Neuronal stem cell (in vitro differentiated cells): ENCODE results near the gene KRT82.

ENCODE experiments used
- DNase-seq: peaks from one replicate; pipeline ENCODE4 v3.0.0-alpha.2; 2013; ENCODE audit warnings: low spot score
- H2AFZ ChIP-seq: one replicate; pipeline ENCODE4 v1.6.1; 2013; ENCODE audit warnings: mild to moderate bottlenecking, low read length, inconsistent platforms
- H2AK5ac ChIP-seq: 2 replicates; pipeline ENCODE4 v1.6.1; 2013; ENCODE audit warnings: low read depth, mild to moderate bottlenecking, inconsistent platforms, low read length, moderate library complexity, mixed read lengths
- H2BK120ac ChIP-seq: 2 replicates; pipeline ENCODE4 v1.6.1; 2013; ENCODE audit warnings: low read depth, mild to moderate bottlenecking, inconsistent platforms, low read length, moderate library complexity, mixed read lengths
- H2BK12ac ChIP-seq: one replicate; pipeline ENCODE4 v1.6.1; 2013; ENCODE audit warnings: low read length, inconsistent platforms
- H2BK15ac ChIP-seq: 2 replicates; pipeline ENCODE4 v1.6.1; 2013; ENCODE audit warnings: mild to moderate bottlenecking, low read length, inconsistent platforms, mixed read lengths
- H2BK5ac ChIP-seq: one replicate; pipeline ENCODE4 v1.6.1; 2013; ENCODE audit warnings: inconsistent platforms, mild to moderate bottlenecking, low read length, moderate library complexity
- H3K14ac ChIP-seq: one replicate; pipeline ENCODE4 v1.6.1; 2013; ENCODE audit warnings: low read length, inconsistent platforms
- H3K18ac ChIP-seq: 2 replicates; pipeline ENCODE4 v1.6.1; 2013; ENCODE audit warnings: low read length, inconsistent platforms
- H3K23ac ChIP-seq: 2 replicates; pipeline ENCODE4 v1.6.1; 2013; ENCODE audit warnings: low read depth, mild to moderate bottlenecking, mixed read lengths, low read length, inconsistent platforms; ENCODE audit not compliant: poor library complexity
- H3K27ac ChIP-seq: replicated peaks from 3 replicates; pipeline ENCODE4 v1.5.1; 2013; ENCODE audit warnings: low read length, inconsistent platforms
- H3K27me3 ChIP-seq, 3 experiments: 2 replicates each; pipeline ENCODE4 v1.6.1; 2013; ENCODE audit warnings: low read length in 3 of 3, mild to moderate bottlenecking in 2 of 3, inconsistent platforms in 1 of 3, low read depth in 1 of 3, mixed read lengths in 1 of 3, moderate library complexity in 1 of 3; ENCODE audit not compliant: control insufficient read depth in 3 of 3, insufficient read depth in 3 of 3
- H3K36me3 ChIP-seq, 2 donors: replicated peaks in 1 of 2; 2 replicates each; pipeline ENCODE4 v1.6.1; 2013; ENCODE audit warnings: low read length in 2 of 2; ENCODE audit not compliant: control insufficient read depth in 2 of 2, insufficient read depth in 2 of 2
- H3K4ac ChIP-seq: 2 replicates; pipeline ENCODE4 v1.6.1; 2013; ENCODE audit warnings: inconsistent platforms, mild to moderate bottlenecking, low read length, moderate library complexity
- H3K4me1 ChIP-seq, 2 donors: 1 replicate in 1 of 2; 2 replicates in 1 of 2; pipeline ENCODE4 v1.6.1; 2013; ENCODE audit warnings: low read length in 2 of 2, low read depth in 1 of 2; ENCODE audit not compliant: control insufficient read depth in 2 of 2, insufficient read depth in 1 of 2
- H3K4me2 ChIP-seq: one replicate; pipeline ENCODE4 v1.6.1; 2013; ENCODE audit warnings: mild to moderate bottlenecking, low read length, inconsistent platforms; ENCODE audit not compliant: insufficient read depth, poor library complexity, severe bottlenecking
- H3K4me3 ChIP-seq, 2 donors: 2 replicates each; pipeline ENCODE4 v1.5.1; 2013; ENCODE audit warnings: low read length in 2 of 2, mild to moderate bottlenecking in 2 of 2, inconsistent platforms in 1 of 2, moderate library complexity in 1 of 2
- H3K79me1 ChIP-seq: one replicate; pipeline ENCODE4 v1.6.1; 2013; ENCODE audit warnings: low read depth, mild to moderate bottlenecking, inconsistent platforms, low read length, moderate library complexity
- H3K9ac ChIP-seq: one replicate; pipeline ENCODE4 v1.6.1; 2013; ENCODE audit warnings: mild to moderate bottlenecking, low read depth, low read length, inconsistent platforms; ENCODE audit not compliant: poor library complexity
- H3K9me3 ChIP-seq, 2 donors: replicated peaks in 1 of 2; 2 replicates each; pipeline versions ENCODE3 to v1.6.1; 2013; ENCODE audit warnings: low read length in 2 of 2, mild to moderate bottlenecking in 2 of 2, inconsistent platforms in 1 of 2, low read depth in 1 of 2, mixed read lengths in 1 of 2, moderate library complexity in 1 of 2; ENCODE audit not compliant: control insufficient read depth in 2 of 2, insufficient read depth in 1 of 2
- H4K8ac ChIP-seq: one replicate; pipeline ENCODE4 v1.6.1; 2013; ENCODE audit warnings: low read depth, mild to moderate bottlenecking, inconsistent platforms, low read length, moderate library complexity
- H4K91ac ChIP-seq: one replicate; pipeline ENCODE4 v1.6.1; 2013; ENCODE audit warnings: low read length, low read depth, mild to moderate bottlenecking, inconsistent platforms; ENCODE audit not compliant: poor library complexity
- WGBS, 2 donors: extraction: QIAGEN DNeasy Blood & Tissue Kit; methylation state at CpG; one replicate each; pipeline ENCODE4 v1.1.7; 2013; ENCODE audit warnings: missing lambda C conversion rate in 2 of 2, mixed read lengths in 1 of 2; ENCODE audit not compliant: insufficient read length in 2 of 2, insufficient replicate concordance in 1 of 2; ENCODE audit errors: extremely low coverage in 2 of 2; 5-methylcytosine and 5-hydroxymethylcytosine counted together

KRT82 gene

DNA sequence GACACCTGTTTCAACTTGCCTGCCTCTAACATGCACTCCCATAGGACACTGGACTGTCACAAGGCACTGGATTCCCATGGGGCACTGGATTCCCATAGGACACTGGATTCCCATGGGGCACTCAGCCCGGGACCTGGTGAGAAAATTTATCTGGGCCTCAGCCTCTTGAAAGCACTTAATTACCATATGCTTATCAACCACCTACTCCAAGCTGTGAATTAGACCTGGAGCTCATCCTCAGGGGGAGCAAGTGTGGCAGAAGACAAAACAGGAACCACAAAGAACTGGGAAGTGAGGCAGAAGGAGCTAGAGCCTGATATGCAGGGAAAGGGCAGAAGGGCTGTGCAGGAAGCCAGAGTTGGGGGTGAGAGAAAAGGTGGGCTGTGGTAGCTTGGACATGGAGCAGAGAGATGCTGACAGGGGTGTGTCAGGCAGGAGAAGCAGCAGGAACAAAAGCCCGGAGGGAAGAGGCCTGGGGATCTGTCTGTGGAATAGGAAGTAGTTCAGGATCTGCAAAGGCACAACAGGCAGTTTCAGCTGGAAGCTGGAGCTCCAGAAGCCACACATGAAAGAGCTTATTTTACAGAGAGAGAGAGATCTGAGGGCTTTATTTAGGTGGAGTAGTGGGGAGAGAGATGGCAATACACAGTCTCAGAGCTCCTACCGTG, 3.1 kb downstream of the KRT82 start:
- no peak overlapping the region for H2BK12ac ChIP-seq
- no peak for DNase-seq
- no peak overlapping the region for H4K8ac ChIP-seq
- no peak overlapping the region for H2BK120ac ChIP-seq
- H3K79me1 ChIP-seq: no peaks in the 10 kb centered on the region
- WGBS, 2 donors: no CpG with 5 or more reads among the region's 3 CpGs
- no peak overlapping the region for H3K18ac ChIP-seq
- no peaks in the 10 kb centered on the region for H3K4me1 ChIP-seq
- H3K9me3 ChIP-seq: peaks cover 0 to 1% of the 10 kb centered on the region in 2 donors
- H3K14ac ChIP-seq: no peak overlapping the region
- no peak overlapping the region for H3K4ac ChIP-seq
- H4K91ac ChIP-seq: no peak overlapping the region
- H3K36me3 ChIP-seq: no peaks in the 10 kb centered on the region
- no peaks in the 10 kb centered on the region for H3K27me3 ChIP-seq
- no peak overlapping the region for H2BK15ac ChIP-seq
- H2AFZ ChIP-seq: no peak overlapping the region
- no peak overlapping the region for H2BK5ac ChIP-seq
- H3K9ac ChIP-seq: no peak overlapping the region
- H3K4me2 ChIP-seq: no peak overlapping the region
- H3K23ac ChIP-seq: no peak overlapping the region
- H3K4me3 ChIP-seq: no peak overlapping the region
- H3K27ac ChIP-seq: no peak overlapping the region
- H2AK5ac ChIP-seq: no peak overlapping the region

DNA sequence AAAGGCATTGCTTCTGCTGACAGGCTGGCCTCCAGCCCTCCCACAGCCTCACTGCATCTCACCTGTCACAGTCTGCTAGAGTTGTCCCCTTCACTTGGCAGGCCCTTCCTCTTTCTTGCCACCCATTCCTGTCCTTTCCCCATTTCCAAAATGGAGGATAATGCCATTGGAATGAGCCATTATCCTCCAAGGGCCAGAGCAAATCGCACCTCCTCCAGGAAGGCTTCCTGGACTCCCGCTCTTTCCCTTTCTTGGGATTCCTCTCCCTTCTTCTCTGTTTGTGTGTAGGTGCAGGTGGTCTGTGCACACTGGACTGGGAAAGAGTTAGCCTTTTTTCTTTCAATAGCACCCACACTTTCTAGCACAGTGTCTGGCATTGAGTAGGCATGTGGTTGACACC, 3.8 kb downstream of the KRT82 start:
- Histone ChIP-seq H3K9me3 (no peaks in the 10 kb centered on the region), H3K14ac (no peak overlapping the region), H3K18ac (no peak overlapping the region), H3K4me2 (no peak overlapping the region), H2BK15ac (no peak overlapping the region), H3K23ac (no peak overlapping the region), H2AK5ac (no peak overlapping the region), H4K91ac (no peak overlapping the region), H2BK12ac (no peak overlapping the region), H2BK120ac (no peak overlapping the region), H3K9ac (no peak overlapping the region), H3K27me3 (no peaks in the 10 kb centered on the region), H3K79me1 (no peaks in the 10 kb centered on the region), H3K4me3 (no peak overlapping the region), H2BK5ac (no peak overlapping the region), H3K4me1 (no peaks in the 10 kb centered on the region), H4K8ac (no peak overlapping the region), H2AFZ (no peak overlapping the region), H3K4ac (no peak overlapping the region), H3K27ac (no peak overlapping the region), H3K36me3 (no peaks in the 10 kb centered on the region)
- no CpG with 5 or more reads among the region's 2 CpGs for WGBS, 2 donors
- no peak for DNase-seq

DNA sequence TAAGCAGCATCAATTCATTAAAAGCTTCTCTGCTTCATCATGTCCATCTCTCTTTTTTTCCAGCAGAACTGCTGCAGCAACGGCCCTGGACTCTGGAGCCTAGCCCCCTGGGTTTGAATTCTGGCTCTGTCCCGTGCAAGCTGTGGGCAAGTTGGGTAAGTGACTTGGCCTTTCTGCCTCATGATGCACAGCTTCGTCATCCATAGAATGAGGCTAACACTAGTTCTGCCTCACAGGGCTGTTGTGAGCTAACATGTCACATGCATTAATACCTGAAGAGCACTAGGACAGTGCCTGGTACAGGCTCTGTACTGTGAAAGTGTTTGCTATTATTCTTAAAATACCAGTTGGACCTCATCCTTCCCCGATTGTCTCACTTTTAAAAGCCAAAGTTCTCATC, 4.2 kb downstream of the KRT82 start:
- Histone ChIP-seq H2BK120ac (no peak overlapping the region), H3K27me3 (no peaks in the 10 kb centered on the region), H2AFZ (no peak overlapping the region), H2AK5ac (no peak overlapping the region), H2BK12ac (no peak overlapping the region), H3K14ac (no peak overlapping the region), H3K9ac (no peak overlapping the region), H3K4me1 (no peaks in the 10 kb centered on the region), H3K18ac (no peak overlapping the region), H3K4me3 (no peak overlapping the region), H3K4ac (no peak overlapping the region), H3K23ac (no peak overlapping the region), H3K9me3 (no peaks in the 10 kb centered on the region), H3K4me2 (no peak overlapping the region), H3K36me3 (no peaks in the 10 kb centered on the region), H4K8ac (no peak overlapping the region), H3K27ac (no peak overlapping the region), H4K91ac (no peak overlapping the region), H2BK15ac (no peak overlapping the region), H3K79me1 (no peaks in the 10 kb centered on the region), H2BK5ac (no peak overlapping the region)
- no CpG with 5 or more reads among the region's 4 CpGs for WGBS, 2 donors
- DNase-seq: no peak

DNA sequence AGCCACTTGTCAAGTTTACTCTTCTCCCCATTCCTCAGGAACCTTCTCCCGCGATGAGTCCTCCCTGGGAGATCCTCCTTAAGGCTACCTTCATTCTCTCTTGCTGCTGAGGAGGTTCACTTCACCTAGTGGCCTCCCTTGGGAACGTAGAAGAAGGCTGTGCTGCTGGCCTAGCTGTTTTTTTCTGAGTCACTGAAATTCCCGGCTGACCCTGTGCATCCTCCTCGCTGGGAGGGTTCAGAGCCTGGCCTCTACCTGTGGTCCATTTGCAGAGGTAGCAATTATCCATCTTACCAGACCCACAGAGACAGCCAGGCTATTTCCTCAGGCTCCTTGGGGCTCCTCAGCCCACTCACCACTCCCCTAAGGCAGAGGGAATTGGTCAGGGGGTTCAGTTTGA, 4.6 kb downstream of the KRT82 start:
- Histone ChIP-seq H3K79me1 (no peaks in the 10 kb centered on the region), H2BK15ac (no peak overlapping the region), H3K9ac (no peak overlapping the region), H2AK5ac (no peak overlapping the region), H2BK12ac (no peak overlapping the region), H2AFZ (no peak overlapping the region), H3K4me2 (no peak overlapping the region), H3K23ac (no peak overlapping the region), H4K8ac (no peak overlapping the region), H2BK120ac (no peak overlapping the region), H3K27me3 (peaks cover 0 to 2% (median 0%) of the 10 kb centered on the region in 3 experiments), H3K18ac (no peak overlapping the region), H3K36me3 (no peaks in the 10 kb centered on the region), H2BK5ac (no peak overlapping the region), H3K14ac (no peak overlapping the region), H4K91ac (no peak overlapping the region), H3K27ac (no peak overlapping the region), H3K4me1 (no peaks in the 10 kb centered on the region), H3K4me3 (no peak overlapping the region), H3K4ac (no peak overlapping the region), H3K9me3 (peaks cover 0 to 2% of the 10 kb centered on the region in 2 donors)
- no peak for DNase-seq
- WGBS, 2 donors: no CpG with 5 or more reads among the region's 5 CpGs
